ENCODE data around the gene STX8.
"Not testable (repeated sequence)": the region's sequence is repeated elsewhere in the genome, so short reads cannot be mapped to it uniquely, and the experiment has no call there.

Gene STX8

DNA sequence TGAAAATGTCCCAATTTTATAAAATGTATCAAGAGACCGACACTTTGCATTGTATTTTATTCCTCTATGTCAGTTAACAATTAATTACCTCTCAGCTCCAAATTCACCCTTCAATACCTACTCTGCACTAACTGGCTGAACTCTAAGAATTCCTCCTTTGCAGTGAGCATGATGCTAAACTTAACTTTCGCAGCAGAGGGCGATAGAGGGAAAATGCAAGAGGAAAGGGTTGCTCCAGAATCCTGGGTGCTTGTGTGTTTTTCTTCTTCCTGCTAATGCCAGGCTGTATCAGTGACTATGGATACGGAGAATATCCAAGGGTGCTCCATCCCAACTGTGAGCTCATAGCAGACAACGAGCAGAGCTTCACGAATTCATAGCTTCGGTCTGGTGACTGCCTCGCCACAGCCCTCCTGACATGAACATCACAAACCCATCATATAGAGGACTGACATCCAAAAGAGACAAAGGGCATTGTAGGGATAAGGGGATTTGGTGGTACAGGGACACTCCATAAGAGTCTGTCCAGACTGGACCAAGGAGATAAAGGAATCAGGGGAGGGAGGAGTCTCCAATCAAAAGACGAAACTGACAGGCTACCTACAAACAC lies 172.9 kb downstream of the STX8 start:
- peak; percentile 50 for DNase-seq (ENCODE audit: low spot score)

DNA sequence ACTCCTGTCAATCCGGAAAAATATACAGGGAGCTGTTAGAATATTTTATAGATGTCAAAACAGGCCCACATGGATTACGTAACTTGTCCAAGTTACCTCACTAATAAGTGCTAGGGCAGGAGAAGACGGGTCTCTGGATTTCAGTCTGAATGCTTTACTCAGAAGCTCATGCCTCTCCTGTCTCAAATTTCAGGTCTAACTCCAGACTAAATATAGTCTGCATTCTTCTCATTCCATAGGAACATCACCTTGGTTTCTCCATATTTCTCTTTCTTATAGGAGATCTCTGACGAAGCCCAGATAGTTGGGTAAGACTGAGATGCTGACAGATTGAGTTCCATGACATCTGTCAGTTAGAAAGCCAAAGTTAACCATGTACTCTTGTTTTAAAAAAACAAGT lies 174.2 kb downstream of the STX8 start:
- DNase-seq (ENCODE audit: low spot score) = peak; percentile 63

DNA sequence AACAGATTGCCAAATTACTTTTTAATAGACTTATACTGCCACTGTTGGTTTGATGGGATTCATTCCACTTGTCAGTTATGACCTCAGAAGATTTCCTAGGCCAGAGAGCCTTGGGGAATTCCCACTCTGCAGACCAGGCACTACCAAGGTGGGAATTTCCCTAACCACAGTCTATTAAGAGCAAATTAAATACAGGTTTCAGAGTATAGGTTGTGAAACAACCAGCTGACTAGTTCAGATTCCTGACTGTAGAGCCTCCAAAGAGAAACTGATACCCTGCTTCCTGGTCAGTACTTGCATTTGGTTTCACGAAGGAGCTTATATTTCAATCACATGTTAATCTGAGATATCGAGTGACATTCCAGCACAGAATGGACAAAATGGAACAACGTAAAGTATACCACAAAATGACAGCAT lies 186.5 kb downstream of the STX8 start:
- peak; percentile 99 for DNase-seq (ENCODE audit: low spot score)

DNA sequence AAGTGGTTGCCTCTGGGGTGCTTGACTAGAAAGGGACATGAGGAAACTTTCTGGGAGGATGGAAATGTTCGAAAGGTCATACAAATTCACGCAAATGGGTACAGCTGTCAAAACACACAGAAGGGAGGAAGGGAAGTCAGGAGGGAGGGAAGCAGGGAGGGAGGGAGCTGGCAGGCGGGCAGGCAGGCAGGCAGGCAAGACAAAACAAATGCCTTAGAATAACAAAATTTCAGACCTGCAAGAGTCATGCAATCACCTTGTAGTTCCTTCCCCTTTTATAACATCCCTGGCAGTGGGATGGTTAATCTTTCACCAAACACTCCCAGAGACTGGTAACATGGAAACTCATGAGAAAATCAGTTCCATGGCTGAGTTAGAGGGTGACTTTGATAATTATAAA lies 189.2 kb downstream of the STX8 start:
- peak; percentile 94 for DNase-seq (ENCODE audit: low spot score)

DNA sequence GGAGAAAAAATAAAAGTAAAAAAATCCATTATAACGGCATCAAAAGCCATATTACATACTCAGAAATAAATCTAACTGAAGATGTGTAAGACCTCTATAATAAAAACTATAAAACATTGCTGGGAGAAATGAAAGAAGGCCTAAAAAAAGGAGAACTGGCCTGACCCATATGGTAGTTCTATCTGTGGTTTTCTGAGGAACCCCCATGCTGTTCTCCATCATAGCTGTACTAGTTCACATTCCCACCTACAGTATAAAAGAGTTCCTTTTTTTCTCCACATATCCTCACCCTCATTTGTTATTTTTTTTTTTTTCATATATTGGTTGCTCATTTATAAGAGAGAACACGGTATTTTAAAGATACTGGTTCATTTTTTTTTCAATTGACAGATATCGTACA lies 191.8 kb downstream of the STX8 start:
- DNase-seq (ENCODE audit: low spot score) = no peak

DNA sequence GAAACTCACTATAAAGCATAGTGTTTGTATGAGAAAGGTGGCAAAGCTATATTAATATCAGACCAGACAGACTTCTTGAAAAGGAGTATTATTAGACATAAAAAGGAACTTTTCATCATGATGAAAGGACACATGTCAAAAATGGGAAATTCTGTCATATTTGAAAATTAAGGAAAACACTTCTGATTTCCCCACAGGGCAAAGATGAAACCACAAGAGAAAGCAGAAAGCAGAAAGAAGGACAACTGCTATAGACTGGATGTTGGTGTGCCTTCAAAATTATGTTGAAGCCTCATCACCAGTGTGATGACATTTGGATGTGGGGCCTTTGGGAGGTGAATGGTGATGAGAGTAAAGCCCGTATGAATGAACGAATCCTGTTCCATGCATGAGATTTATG lies 193.0 kb downstream of the STX8 start:
- DNase-seq (ENCODE audit: low spot score) = no peak

DNA sequence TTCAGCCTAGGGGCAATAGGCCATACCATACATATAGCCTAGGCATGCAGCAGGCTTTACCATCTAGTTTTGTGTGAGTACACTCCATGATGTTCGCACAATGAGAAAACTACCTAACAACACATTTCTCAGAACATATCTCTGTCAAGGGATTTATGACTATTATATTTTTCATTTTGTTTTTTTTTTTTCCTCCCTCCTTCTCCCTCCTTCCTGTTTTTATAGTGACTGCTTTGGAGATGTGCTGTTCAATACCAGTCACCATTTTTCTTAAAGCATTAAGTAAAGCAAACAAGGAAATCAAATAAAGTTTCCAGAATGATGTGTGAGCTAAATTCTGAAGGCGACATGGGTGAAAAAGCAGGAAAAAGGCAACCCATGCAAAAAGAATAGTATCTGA lies 194.6 kb downstream of the STX8 start:
- peak; percentile 31 for DNase-seq (ENCODE audit: low spot score)

DNA sequence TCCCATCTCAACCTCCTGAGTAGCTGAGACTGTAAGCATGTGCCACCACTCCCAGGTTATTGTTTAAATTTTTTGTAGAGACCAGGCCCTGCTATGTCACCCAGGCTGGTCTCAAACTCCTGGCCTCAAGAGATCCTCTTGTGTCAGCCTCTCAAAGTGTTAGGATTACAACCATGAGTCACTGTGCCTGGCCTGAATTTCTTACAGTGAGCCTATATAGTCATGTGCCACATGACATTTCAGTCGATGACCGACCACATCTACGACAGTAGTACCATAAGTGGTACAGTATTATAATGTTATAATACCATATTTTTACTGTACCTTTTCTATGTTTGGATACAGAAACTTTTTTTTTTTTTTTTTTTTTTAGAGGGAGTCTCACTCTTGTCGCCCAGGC lies 195.3 kb downstream of the STX8 start:
- DNase-seq (ENCODE audit: low spot score) = no peak

DNA sequence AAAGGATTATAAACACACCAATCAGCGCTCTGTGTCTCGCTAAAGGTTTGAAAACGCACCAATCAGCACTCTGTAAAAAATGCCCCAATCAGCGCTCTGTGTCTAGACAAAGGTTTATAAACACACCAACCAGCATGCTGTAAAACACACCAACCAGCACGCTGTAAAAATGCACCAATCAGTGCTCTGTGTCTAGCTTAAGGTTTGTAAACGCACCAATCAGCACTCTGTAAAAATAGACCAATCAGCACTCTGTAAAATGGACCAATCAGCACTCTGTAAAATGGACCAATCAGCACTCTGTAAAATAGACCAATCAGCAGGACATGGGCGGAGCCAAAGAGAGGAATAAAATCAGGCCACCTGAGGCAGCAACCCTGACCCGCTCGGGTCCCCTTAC lies 199.4 kb downstream of the STX8 start:
- not testable (repeated sequence) for DNase-seq (ENCODE audit: low spot score)

DNA sequence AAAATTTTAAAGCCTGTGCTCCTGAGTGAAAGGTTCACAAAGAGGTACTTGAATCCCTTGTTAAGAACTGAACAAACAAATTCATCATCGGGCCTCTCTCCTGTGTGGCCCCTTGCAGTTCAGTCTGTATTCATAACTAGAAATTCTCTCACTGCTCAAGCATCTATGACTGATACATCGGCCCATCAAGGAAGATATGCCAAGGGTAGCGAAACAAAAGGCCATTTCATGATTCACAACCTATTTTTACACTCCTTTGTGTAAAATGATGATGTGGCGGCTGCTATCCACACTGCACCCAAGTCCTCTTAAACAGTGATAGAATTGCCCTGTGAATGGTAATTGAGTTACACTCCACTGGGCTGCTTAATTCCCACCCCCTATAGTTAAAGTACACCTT lies 204.6 kb downstream of the STX8 start:
- DNase-seq (ENCODE audit: low spot score) = peak; percentile 99

DNA sequence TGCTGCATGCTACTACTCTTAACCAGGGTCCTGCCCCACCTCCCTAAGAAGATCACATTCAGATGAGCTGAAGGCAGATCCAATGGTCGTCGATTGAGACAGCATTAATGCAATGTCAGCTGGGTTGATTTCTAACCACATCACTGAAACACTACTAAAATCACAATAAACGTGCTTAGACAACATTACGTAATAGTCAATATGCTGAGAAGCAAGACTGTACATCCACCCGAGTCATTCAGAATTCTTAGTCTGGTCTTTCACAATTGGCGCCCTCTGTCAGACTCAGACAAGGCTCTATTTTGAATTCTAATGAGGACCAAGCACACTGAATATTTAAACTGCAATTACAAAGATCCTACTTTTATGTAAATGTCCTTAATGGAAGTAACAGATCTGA lies 205.2 kb downstream of the STX8 start:
- DNase-seq (ENCODE audit: low spot score) = peak; percentile 58

DNA sequence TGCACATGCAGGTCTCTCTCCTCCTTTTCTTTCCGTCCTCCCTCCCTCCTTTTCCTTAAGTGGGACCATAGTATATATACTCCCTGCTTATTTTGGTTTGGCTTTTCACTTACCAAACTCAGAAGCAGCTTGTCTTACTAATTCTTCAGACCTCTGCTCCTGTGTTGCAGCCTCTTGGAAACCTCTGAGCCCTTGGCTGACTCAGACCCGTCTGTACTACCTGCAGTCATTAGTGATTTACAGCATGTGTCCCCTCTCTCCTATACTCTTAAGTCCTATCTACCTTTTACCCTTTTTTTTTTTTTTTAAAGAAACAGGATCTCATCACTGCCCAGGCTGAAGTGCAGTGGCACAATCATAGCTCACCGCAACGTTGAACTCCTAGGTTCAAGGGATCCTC lies 207.0 kb downstream of the STX8 start:
- DNase-seq (ENCODE audit: low spot score) = peak; percentile 76

DNA sequence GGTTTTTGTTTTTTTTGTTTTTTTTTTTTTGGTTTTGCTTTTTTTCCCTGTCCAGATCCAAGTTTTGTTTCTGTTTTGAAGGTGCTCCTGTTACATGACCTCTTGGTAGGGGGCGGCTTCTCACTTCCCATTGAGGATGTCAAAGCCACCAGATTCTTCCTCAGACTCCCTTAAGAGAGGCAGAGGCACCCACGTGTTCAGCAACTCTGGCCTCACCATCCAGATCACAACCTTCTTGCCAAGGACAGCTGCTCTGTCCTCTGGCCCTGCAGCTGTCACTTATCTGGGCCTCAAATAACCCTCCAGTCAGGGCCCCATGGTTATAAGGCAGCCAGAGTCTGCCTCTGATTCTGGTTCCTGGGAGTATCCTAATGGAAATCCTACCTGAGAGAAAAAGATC lies 208.5 kb downstream of the STX8 start:
- DNase-seq (ENCODE audit: low spot score) = no peak

DNA sequence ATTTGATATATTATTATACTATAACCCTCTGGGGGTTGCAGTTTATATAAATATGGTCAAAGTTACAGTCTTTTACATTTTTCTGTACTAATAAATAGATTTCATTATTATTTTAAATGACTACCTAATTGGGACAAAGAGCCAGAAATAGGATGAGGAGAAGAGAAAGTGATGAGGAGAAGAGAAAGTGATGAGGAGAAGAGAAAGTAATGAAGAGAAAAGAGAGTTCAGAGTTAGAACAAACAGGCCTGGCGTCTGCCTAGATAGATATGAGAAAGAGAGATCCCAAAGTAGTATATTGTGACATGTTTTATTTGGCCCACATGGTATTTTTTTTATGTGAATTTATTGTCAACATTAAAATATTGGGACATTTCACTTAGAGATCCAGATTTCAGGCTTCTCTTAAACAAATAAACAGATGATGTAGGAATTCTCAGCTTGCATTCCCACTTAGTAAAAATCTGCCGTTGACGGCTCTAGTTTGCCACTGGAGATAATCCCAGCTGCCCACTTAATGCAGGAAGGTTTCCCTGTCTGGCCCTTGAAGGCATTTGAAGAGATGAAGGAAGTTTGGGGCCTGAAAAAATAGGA lies 210.7 kb downstream of the STX8 start:
- DNase-seq (ENCODE audit: low spot score) = no peak

DNA sequence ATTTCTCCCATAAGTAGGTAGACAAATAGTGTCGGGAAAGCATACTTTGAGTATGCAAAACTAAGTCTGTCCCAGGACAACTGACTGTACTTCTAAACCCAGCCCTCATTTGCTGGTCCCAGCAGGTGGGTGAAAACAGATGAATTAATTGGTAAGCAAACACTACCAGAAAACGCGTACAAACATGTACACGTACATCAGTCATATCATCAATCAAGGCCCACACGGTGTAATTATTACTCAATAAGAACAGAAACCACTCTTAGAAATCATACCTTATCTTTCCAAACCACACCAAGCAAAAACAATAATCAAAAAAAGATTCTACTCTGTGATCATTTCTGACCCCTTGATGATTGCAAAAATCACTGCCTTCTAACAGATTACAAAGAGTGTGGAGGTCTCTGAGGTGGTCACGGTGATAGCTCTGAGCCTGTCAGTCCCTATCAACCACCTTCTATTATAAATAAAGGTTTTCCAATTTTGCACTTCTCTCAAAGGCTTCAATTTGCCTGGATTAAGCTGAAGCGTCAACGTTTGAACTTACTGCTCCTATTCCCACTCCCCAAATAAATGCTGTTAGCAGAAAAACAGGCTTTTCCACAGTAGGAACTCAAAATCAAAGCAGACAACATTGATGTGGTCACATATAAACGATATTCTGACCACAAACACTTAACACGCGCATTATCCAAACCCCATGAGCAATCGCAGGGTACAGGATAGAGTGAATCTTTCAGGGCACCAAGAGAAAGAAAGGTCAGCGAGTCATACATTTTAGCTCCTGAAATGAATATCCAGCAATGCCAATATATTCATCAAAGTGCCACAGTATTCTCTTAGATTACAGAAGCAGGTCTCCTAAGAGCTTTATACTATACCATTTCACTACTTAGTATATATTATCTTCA lies 211.9 kb downstream of the STX8 start:
- DNase-seq (ENCODE audit: low spot score) = peak; percentile 46

DNA sequence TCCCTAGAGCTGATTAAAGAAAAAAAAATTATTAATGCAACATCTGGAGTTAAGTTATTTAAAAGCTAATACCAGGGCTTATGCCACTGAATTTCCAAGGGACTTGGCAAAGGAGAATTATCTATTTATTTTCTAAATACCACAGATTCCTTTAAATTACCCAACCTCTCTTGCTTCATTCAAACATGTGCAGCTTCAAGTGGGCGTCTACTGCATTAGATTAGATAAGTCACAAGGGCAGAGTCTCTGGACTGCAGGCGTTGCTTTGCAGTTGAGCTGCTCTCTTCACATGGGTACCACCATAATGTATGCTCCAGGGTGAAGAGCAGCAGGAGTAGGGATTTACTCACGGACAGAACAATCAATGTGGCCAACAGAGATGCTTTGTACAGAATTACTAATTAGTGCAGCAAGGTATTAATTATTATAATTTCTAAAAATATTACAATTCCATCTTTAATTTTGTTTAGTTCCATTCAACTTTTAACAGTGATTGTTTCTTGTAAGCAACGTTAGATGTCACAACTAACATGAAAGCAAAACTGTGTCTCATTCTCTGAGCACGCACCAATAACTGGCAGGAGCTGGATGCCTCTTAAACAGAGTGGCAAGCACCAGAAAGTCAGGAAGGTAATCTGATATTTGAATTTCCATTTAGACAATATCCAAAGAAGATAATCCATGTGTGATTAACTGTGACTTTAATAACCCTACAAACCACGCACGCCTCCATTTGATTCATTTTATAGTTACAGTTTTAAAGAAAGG lies 214.2 kb downstream of the STX8 start:
- DNase-seq (ENCODE audit: low spot score) = peak; percentile 60

DNA sequence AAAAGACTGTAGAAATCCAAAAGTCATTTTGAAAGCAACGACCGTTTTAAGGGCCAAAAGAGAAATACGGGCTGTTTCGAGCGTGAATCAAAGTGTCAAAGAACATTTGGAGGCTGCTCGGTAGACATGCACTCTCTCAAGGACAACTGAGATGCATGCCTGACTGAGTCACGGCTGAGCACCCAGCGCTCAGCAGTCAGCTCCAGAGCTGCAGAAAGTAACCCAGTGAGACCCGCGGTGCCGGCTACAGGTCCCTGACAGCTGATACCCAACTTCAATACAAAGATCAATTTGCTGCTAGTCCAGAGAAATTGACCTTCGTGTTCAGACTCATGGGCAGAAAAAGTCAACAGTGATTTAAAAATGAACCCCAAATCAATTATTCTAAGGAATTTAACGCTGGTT lies 214.9 kb downstream of the STX8 start:
- DNase-seq (ENCODE audit: low spot score) = peak; percentile 59

DNA sequence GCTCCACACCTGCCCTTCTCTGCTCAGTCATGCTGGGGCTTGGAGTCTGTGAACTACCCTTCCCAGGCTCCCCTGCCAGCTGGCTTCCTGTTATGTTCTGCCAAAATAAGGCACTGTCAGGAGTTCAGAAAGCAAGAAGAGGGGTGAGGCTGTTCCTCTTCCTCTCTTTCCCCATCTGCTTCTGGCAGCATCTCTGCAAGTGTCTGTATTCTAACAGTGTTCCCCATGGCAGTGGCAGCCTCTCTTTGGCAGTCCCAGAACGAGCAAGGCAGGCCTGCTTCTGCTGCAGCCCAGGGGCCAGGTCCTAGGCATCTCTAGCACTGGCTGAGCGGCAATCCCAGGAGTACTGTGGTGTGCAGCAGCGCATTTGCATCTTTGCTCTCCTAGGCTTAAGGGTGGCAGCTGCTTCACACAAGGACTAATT lies 219.1 kb downstream of the STX8 start:
- DNase-seq (ENCODE audit: low spot score) = no peak

DNA sequence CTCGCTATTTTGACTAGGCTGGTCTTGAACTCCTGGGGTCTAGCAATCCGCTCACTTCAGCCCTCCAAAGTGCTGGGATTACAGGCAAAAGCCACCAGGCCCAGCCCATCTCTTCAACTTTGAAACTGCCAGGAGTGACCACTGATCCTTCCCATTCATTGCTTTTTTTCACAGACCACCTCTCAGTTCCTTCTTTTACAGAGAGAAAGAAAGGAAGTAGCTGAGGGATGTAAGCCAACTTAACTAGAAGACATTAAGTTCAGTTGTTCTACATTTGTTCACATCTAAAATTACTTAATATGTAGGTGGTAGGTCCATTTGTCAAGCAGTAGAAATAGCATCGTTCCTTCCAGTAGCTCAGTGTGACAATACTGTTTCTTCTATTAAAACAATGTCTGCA lies 219.8 kb downstream of the STX8 start:
- DNase-seq (ENCODE audit: low spot score) = no peak

DNA sequence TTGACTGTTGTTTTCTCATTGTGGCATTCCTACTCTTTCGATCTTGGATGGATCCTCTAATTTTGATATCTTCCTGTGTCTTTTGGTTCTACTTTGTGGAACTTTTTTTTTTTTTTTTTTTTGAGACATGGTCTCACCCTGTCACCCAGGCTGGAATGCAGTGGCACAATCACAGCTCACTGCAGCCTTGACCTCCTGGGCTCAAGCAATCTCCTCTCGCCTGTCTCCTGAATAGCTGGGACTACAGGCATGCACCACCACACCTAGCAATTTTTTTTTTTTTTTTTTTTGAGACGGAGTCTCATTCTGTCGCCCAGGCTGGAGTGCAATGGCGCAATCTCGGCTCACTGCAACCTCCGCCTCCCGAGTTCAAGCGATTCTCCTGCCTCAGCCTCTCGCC lies 220.4 kb downstream of the STX8 start:
- DNase-seq (ENCODE audit: low spot score) = not testable (repeated sequence)

DNA sequence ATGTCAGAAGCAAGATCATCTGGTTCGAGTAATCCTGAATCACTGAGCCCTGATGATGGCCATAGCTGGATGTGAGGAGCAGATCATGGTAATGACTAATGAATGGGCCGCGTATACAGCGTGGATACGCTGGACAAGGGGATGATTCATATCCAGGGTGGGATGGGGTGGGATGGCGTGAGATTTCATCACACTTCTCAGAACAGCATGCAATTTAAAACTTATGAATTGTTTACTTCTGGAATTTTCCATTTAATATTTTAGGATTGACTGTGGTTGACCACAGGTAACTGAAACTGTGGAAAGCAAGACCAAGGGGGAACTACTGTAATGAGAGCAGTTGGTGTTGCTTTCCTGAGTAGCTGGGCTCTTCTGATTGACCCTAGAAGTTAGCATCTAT lies 225.5 kb downstream of the STX8 start:
- DNase-seq (ENCODE audit: low spot score) = peak; percentile 62

DNA sequence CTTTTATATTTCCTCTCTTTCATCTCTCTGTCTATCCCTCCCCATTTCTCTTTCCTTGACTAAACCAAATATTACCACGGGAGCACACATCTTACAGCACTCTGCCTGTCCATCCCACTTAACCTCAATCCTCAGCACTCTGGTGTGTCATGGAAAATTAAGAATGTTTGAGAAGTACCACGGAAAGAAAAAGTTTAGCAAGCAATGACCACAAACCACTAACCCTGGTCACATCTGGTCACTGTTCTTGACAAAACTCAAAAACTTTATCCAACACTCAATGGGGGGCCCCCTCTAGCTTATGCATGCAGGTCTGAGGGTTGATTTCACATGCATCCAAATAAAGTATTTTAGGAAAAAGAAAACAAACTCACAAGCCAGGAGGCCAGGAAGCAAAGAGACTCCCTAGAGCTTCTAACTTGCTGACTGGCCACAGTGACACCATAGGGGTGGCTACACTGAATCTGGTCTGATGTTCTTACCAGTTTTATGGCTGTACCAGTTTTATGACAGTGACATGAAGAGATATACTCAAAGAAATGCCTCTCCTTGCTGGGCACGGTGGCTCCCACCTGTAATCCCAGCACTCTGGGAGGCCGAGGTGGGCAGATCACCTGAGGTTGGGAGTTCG lies 229.2 kb downstream of the STX8 start:
- no peak for DNase-seq (ENCODE audit: low spot score)

Data from kidney tubule cell (primary cell).